ENCODE measurements around the gene CCDC3.

Gene CCDC3

GRCh38 chr10:13006037-13006436, 4.5 kb upstream of the CCDC3 start:
- DNase-seq = no peak
- no peaks in the 10 kb centered on the region for H3K27me3 ChIP-seq
- TF ChIP-seq, protein P1, sequence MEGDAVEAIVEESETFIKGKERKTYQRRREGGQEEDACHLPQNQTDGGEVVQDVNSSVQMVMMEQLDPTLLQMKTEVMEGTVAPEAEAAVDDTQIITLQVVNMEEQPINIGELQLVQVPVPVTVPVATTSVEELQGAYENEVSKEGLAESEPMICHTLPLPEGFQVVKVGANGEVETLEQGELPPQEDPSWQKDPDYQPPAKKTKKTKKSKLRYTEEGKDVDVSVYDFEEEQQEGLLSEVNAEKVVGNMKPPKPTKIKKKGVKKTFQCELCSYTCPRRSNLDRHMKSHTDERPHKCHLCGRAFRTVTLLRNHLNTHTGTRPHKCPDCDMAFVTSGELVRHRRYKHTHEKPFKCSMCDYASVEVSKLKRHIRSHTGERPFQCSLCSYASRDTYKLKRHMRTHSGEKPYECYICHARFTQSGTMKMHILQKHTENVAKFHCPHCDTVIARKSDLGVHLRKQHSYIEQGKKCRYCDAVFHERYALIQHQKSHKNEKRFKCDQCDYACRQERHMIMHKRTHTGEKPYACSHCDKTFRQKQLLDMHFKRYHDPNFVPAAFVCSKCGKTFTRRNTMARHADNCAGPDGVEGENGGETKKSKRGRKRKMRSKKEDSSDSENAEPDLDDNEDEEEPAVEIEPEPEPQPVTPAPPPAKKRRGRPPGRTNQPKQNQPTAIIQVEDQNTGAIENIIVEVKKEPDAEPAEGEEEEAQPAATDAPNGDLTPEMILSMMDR (IDR thresholded peaks at IDR 0.05) = no peak
- H3K9me3 ChIP-seq = no peaks in the 10 kb centered on the region
- H3K4me3 ChIP-seq = no peak overlapping the region
- no peak overlapping the region for H3K27ac ChIP-seq
- intact Hi-C loops (cut with DNase I; ENCODE audit: low total_unique reads) = no loop called here
- H3K4me1 ChIP-seq = peaks cover 0 to 18% (median 7%) of the 10 kb centered on the region in 4 donors
- H3K36me3 ChIP-seq = no peaks in the 10 kb centered on the region

GRCh38 chr10:13003759-13004158, 2.2 kb upstream of the CCDC3 start:
- Histone ChIP-seq H3K9me3 (no peaks in the 10 kb centered on the region), H3K36me3 (no peaks in the 10 kb centered on the region), H3K27me3 (no peaks in the 10 kb centered on the region), H3K4me3 (no peak overlapping the region), H3K4me1 (peaks cover 0 to 27% (median 7%) of the 10 kb centered on the region in 4 donors), H3K27ac (no peak overlapping the region)
- intact Hi-C loops (cut with DNase I; ENCODE audit: low total_unique reads) = loop anchor here (5.0 kb wide), 1 partner anchor 101 kb away; no protein-coding TSS in a partner anchor
- TF ChIP-seq, protein P1 (IDR thresholded peaks at IDR 0.05) = no peak
- DNase-seq = no peak

DNA sequence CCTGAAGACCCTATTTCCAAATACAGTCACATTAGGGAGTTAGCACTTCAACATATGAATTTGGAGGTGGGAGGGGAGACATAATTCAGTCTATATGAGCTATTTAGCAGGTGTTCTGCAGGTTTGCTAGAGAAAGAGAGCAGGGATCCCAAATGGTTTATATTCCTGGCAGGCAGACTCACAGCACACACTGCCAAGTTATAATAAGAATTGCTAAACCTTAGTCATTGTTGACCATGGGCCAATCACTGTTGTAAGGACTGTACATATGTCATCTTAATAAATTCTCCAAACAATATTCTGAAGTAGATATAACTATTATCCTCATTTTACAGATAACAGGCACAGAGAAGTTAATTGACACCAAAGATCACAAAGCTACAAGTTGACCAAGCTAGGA, 1.5 kb upstream of the CCDC3 start:
- Histone ChIP-seq H3K4me3 (no peak overlapping the region), H3K9me3 (no peaks in the 10 kb centered on the region), H3K27me3 (no peaks in the 10 kb centered on the region), H3K4me1 (peaks cover 0 to 33% (median 7%) of the 10 kb centered on the region in 4 donors), H3K36me3 (peaks cover 0 to 3% (median 0%) of the 10 kb centered on the region in 3 donors), H3K27ac (peak overlapping the region in 1 of 2 donors; percentile 85)
- TF ChIP-seq, protein P1 (IDR thresholded peaks at IDR 0.05) = no peak
- intact Hi-C loops (cut with DNase I; ENCODE audit: low total_unique reads) = loop anchor here (5.0 kb wide), 1 partner anchor 101 kb away; no protein-coding TSS in a partner anchor
- no peak for DNase-seq

DNA sequence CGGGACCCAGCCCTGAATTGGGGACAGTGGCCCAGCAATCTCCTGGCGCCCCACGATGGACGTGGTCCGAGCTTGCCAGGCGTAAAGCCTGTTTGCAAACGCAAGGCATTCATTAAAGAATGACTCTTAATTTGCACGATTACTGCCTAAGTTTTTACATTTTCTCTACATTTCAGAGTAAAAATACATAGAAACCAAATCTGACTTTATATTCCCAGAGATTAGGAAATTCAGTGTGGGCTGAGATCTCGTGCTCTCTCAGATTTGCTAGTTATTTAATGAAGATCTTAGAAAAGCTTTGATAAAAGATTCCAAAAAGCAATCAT, 337 bp upstream of the CCDC3 start:
- no peaks in the 10 kb centered on the region for H3K9me3 ChIP-seq
- no peaks in the 10 kb centered on the region for H3K27me3 ChIP-seq
- peak overlapping the region; percentile 68 to 85 for H3K27ac ChIP-seq
- peak overlapping the region; percentile 64 to 80 for H3K4me3 ChIP-seq
- peaks cover 0 to 10% (median 6%) of the 10 kb centered on the region in 3 donors for H3K36me3 ChIP-seq
- TF ChIP-seq, protein P1 (IDR thresholded peaks at IDR 0.05) = peak in 1 of 2 experiments; percentile 13
- intact Hi-C loops (cut with DNase I; ENCODE audit: low total_unique reads) = loop anchor here (5.0 kb wide), 1 partner anchor 100 kb away; no protein-coding TSS in a partner anchor
- H3K4me1 ChIP-seq = peaks cover 0 to 34% (median 7%) of the 10 kb centered on the region in 4 donors
- no peak for DNase-seq

GRCh38 chr10:13000431-13000830, 1.1 kb downstream of the CCDC3 start:
- DNase-seq = no peak
- no peaks in the 10 kb centered on the region for H3K9me3 ChIP-seq
- intact Hi-C loops (cut with DNase I; ENCODE audit: low total_unique reads) = loop anchor here (5.0 kb wide), 1 partner anchor 98 kb away; no protein-coding TSS in a partner anchor
- H3K4me1 ChIP-seq = peaks cover 0 to 49% (median 18%) of the 10 kb centered on the region in 4 donors
- TF ChIP-seq, protein P1 (IDR thresholded peaks at IDR 0.05) = no peak
- peak overlapping the region; percentile 68 to 85 for H3K27ac ChIP-seq
- peaks cover 0 to 10% (median 6%) of the 10 kb centered on the region in 3 donors for H3K36me3 ChIP-seq
- no peaks in the 10 kb centered on the region for H3K27me3 ChIP-seq
- peak overlapping the region; percentile 64 to 80 for H3K4me3 ChIP-seq
